ENCODE measurements around the gene FAM131C.

DNA sequence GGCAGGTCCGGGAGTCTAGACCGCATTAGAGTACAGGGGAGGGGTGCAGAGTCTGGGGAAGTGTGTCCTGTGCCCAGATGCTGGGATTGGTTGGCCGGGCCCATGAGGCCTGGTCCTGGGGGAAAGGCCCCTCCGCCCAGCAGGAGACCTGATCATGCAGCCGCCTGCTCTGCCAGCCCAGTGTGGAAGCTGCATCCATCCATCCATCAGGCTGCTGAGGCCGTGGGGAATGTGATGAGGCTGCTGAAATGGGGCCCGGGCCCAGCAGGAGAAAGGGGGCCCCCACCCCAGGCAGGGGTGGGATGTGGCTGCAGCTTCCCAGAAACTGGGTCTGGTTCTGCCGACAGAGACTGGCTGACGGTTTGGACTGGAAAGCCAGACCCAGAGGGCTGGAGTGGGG lies 45.3 kb upstream of the FAM131C start:
- TF ChIP-seq, protein P1, sequence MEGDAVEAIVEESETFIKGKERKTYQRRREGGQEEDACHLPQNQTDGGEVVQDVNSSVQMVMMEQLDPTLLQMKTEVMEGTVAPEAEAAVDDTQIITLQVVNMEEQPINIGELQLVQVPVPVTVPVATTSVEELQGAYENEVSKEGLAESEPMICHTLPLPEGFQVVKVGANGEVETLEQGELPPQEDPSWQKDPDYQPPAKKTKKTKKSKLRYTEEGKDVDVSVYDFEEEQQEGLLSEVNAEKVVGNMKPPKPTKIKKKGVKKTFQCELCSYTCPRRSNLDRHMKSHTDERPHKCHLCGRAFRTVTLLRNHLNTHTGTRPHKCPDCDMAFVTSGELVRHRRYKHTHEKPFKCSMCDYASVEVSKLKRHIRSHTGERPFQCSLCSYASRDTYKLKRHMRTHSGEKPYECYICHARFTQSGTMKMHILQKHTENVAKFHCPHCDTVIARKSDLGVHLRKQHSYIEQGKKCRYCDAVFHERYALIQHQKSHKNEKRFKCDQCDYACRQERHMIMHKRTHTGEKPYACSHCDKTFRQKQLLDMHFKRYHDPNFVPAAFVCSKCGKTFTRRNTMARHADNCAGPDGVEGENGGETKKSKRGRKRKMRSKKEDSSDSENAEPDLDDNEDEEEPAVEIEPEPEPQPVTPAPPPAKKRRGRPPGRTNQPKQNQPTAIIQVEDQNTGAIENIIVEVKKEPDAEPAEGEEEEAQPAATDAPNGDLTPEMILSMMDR (IDR thresholded peaks at IDR 0.05): no peak
- TF ChIP-seq POLR2A (IDR thresholded peaks at IDR 0.05): no peak
